Adrenal gland (tissue), 5 donors: ENCODE measurements around the gene NEO1.

Experiments
- POLR2A ChIP-seq, 2 donors: fragments of 450-650 bp; IDR thresholded peaks; one replicate each; pipeline ENCODE4 v1.6.1; 2017; ENCODE audit warnings: antibody characterized with exemption in 2 of 2, mild to moderate bottlenecking in 2 of 2, moderate library complexity in 1 of 2
- TF ChIP-seq, protein P1 (sequence below), 6 experiments: fragments of 450-650 bp in 4 of 6; fragments of 200-600 bp in 2 of 6; sonication (generic) in 1 of 6; IDR thresholded peaks; 1 replicate in 5 of 6; 2 replicates in 1 of 6; pipeline versions ENCODE4 v1.5.1 to v1.8.0; 2016 to 2021; ENCODE audit warnings: antibody characterized with exemption in 6 of 6, mild to moderate bottlenecking in 2 of 6, moderate library complexity in 1 of 6
- donor health status: DM: no; HTN: no; CAD: no.

- TF ChIP-seq, protein P1, sequence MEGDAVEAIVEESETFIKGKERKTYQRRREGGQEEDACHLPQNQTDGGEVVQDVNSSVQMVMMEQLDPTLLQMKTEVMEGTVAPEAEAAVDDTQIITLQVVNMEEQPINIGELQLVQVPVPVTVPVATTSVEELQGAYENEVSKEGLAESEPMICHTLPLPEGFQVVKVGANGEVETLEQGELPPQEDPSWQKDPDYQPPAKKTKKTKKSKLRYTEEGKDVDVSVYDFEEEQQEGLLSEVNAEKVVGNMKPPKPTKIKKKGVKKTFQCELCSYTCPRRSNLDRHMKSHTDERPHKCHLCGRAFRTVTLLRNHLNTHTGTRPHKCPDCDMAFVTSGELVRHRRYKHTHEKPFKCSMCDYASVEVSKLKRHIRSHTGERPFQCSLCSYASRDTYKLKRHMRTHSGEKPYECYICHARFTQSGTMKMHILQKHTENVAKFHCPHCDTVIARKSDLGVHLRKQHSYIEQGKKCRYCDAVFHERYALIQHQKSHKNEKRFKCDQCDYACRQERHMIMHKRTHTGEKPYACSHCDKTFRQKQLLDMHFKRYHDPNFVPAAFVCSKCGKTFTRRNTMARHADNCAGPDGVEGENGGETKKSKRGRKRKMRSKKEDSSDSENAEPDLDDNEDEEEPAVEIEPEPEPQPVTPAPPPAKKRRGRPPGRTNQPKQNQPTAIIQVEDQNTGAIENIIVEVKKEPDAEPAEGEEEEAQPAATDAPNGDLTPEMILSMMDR (IDR thresholded peaks at IDR 0.05): no peak
- no peak for TF ChIP-seq POLR2A (IDR thresholded peaks at IDR 0.05)
Measured at GRCh38 chr15:73270366-73271097, 218.3 kb downstream of the NEO1 start.
